Neural cell (in vitro differentiated cells): ENCODE results near the gene SLIT3. TPM values are rescaled to one million over a fixed set of nuclear protein-coding genes. Genes with fewer than 3 reads are reported as not detected.

Source experiments
- H2AFZ ChIP-seq: fragments of 200-600, 300-800 bp; sonication (generic), shearing (Covaris generic); 2 replicates; pipeline ENCODE4 v1.6.0; 2014; ENCODE audit warnings: low read depth, mild to moderate bottlenecking, antibody characterized with exemption, low read length, moderate library complexity
- H3F3A ChIP-seq: fragments of 200-600 bp; shearing (Covaris generic); 2 replicates; pipeline ENCODE4 v1.6.1; 2016; ENCODE audit warnings: mild to moderate bottlenecking, moderate library complexity, mixed read lengths, antibody characterized with exemption, low read length; ENCODE audit not compliant: insufficient read depth, poor library complexity, severe bottlenecking
- H3K27ac ChIP-seq: fragments of 200-600, 300-800 bp; sonication (generic), shearing (Covaris generic); 2 replicates; pipeline ENCODE4 v1.5.1; 2014; ENCODE audit warnings: mild to moderate bottlenecking, low read length, moderate library complexity
- H3K27me3 ChIP-seq: fragments of 300-800, 200-600 bp; sonication (generic), shearing (Covaris generic); 2 replicates; pipeline ENCODE4 v1.6.0; 2014; ENCODE audit warnings: mild to moderate bottlenecking, low read depth, low read length, moderate library complexity; ENCODE audit not compliant: insufficient read depth
- H3K36me3 ChIP-seq: fragments of 300-800, 200-600 bp; sonication (generic), shearing (Covaris generic); 2 replicates; pipeline ENCODE4 v1.5.1; 2014; ENCODE audit warnings: mild to moderate bottlenecking, antibody characterized with exemption, low read length, moderate library complexity; ENCODE audit not compliant: insufficient read depth
- H3K4me2 ChIP-seq: fragments of 300-800, 200-600 bp; sonication (generic), shearing (Covaris generic); 2 replicates; pipeline ENCODE4 v1.6.0; 2014; ENCODE audit warnings: mild to moderate bottlenecking, low read length
- H3K4me3 ChIP-seq: fragments of 300-800, 200-600 bp; sonication (generic), shearing (Covaris generic); 2 replicates; pipeline ENCODE4 v1.5.1; 2014; ENCODE audit warnings: mild to moderate bottlenecking, low read length, moderate library complexity
- H3K79me2 ChIP-seq: fragments of 200-600 bp; shearing (Covaris generic); replicated peaks from 2 replicates; pipeline ENCODE4 v1.6.0; 2014; ENCODE audit warnings: mild to moderate bottlenecking, low read length, moderate library complexity; ENCODE audit not compliant: insufficient read depth
- H3K9ac ChIP-seq: fragments of 300-800, 200-600 bp; sonication (generic), shearing (Covaris generic); 2 replicates; pipeline ENCODE4 v1.6.1; 2016; ENCODE audit warnings: mild to moderate bottlenecking, low read length, mixed read lengths
- H3K9me2 ChIP-seq: fragments of 200-600 bp; shearing (Covaris generic); 2 replicates; pipeline ENCODE4 v1.6.1; 2016; ENCODE audit warnings: mild to moderate bottlenecking, low read length, mixed read lengths; ENCODE audit not compliant: insufficient read depth
- H3K9me3 ChIP-seq: fragments of 200-600, 300-800 bp; sonication (generic), shearing (Covaris generic); 2 replicates; pipeline ENCODE4 v1.6.1; 2016; ENCODE audit warnings: mild to moderate bottlenecking, mixed run types, low read length, moderate library complexity, mixed read lengths
- H4K20me1 ChIP-seq: fragments of 200-600 bp; shearing (Covaris generic); 2 replicates; pipeline ENCODE4 v1.6.1; 2016; ENCODE audit warnings: mild to moderate bottlenecking, mixed run types; ENCODE audit not compliant: insufficient read depth
- CTCF ChIP-seq: fragments of 450-650 bp; IDR thresholded peaks from 2 replicates; pipeline ENCODE4 v1.5.1; 2014; ENCODE audit warnings: antibody characterized with exemption, mild to moderate bottlenecking, moderate library complexity; ENCODE audit not compliant: poor library complexity, severe bottlenecking
- EP300 ChIP-seq: fragments of 450-650 bp; conservative IDR thresholded peaks from 2 replicates; pipeline ENCODE4 v1.6.1; 2014; ENCODE audit warnings: antibody characterized with exemption, mild to moderate bottlenecking, moderate library complexity; ENCODE audit not compliant: poor library complexity, severe bottlenecking
- EZH2 ChIP-seq: fragments of 200-600, 300-800 bp; shearing (Covaris generic), sonication (generic); IDR thresholded peaks from 2 replicates; pipeline ENCODE4 v1.6.1; 2014; ENCODE audit warnings: antibody characterized with exemption, low read length, borderline replicate concordance, mild to moderate bottlenecking; ENCODE audit not compliant: insufficient read depth, poor library complexity, severe bottlenecking
- MXI1 ChIP-seq: fragments of 450-650 bp; conservative IDR thresholded peaks from 2 replicates; pipeline ENCODE4 v1.6.1; 2014; ENCODE audit warnings: antibody characterized with exemption, mild to moderate bottlenecking; ENCODE audit not compliant: poor library complexity, severe bottlenecking
- POLR2AphosphoS5 ChIP-seq: IDR thresholded peaks from 2 replicates; pipeline ENCODE4 v1.6.1; 2012
- RAD21 ChIP-seq: fragments of 450-650 bp; conservative IDR thresholded peaks from 2 replicates; pipeline ENCODE4 v1.6.1; 2014; ENCODE audit warnings: antibody characterized with exemption, mild to moderate bottlenecking, moderate library complexity
- REST ChIP-seq: IDR thresholded peaks from 2 replicates; pipeline ENCODE4 v1.6.1; 2012; ENCODE audit warnings: borderline replicate concordance
- SMC3 ChIP-seq: fragments of 450-650 bp; conservative IDR thresholded peaks from 2 replicates; pipeline ENCODE4 v1.6.1; 2014; ENCODE audit warnings: antibody characterized with exemption, mild to moderate bottlenecking, moderate library complexity; ENCODE audit not compliant: poor library complexity
- TAF1 ChIP-seq: IDR thresholded peaks from 2 replicates; pipeline ENCODE4 v1.6.1; 2012; ENCODE audit warnings: low read depth
- polyA plus RNA-seq: library from polyadenylated mRNA; depleted of rRNA; stranded (reverse); fragments of >200 nt; gene quantifications from 2 replicates; pipeline ENCODE4 v1.2.3, GENCODE V29; 2014

The SLIT3 gene
- polyA plus RNA-seq, 1 donor from 2014 or later: 1.2 TPM

DNA sequence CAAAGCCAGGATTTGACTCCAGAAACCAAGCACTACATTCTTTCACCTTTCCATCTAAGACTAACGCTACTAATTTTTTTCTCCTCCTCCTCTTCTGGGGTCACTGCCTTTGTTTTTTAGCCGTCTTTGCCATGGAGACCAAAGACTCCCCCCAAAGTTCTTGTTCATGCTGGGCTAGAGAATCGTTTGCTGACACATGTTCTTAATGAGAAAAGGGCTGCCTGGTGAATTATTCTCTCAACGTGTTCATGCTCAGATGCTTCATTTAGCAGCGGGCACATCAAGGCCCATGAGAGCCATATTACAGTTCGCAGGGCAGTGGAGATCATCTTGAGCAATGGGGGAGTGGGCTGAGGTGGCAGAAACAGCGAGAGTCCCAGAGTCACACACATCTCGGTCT lies 134.9 kb downstream of the SLIT3 start:
- no peak overlapping the region for H3K4me3 ChIP-seq
- no peak overlapping the region for H3K9ac ChIP-seq

GRCh38 chr5:169165052-169165451 lies 135.9 kb downstream of the SLIT3 start:
- H3K9ac ChIP-seq: no peak overlapping the region
- no peak overlapping the region for H2AFZ ChIP-seq
- TF ChIP-seq SMC3 (no peak), TAF1 (no peak), EZH2 (no peak), RAD21 (no peak), MXI1 (no peak), POLR2AphosphoS5 (no peak), EP300 (no peak), REST (no peak)

More for the DNA sequence above, 134.9 kb downstream of the SLIT3 start:
- Histone ChIP-seq H3K9me3 (no peaks in the 10 kb centered on the region), H3K4me2 (no peak overlapping the region), H4K20me1 (no peaks in the 10 kb centered on the region), H3K79me2 (no peaks in the 10 kb centered on the region), H2AFZ (no peak overlapping the region), H3K36me3 (no peaks in the 10 kb centered on the region), H3K9me2 (no peaks in the 10 kb centered on the region), H3K27ac (no peak overlapping the region), H3F3A (no peaks in the 10 kb centered on the region), H3K27me3 (no peaks in the 10 kb centered on the region)
- TF ChIP-seq MXI1: no peak
- no peak for TF ChIP-seq SMC3
- no peak for TF ChIP-seq TAF1
- no peak for TF ChIP-seq REST
- no peak for TF ChIP-seq POLR2AphosphoS5
- TF ChIP-seq EZH2: no peak
- TF ChIP-seq EP300: no peak
- TF ChIP-seq RAD21: no peak
- no peak for TF ChIP-seq CTCF

More at GRCh38 chr5:169165052-169165451, 135.9 kb downstream of the SLIT3 start:
- Histone ChIP-seq H3F3A (no peaks in the 10 kb centered on the region), H3K36me3 (no peaks in the 10 kb centered on the region), H3K4me2 (no peak overlapping the region), H3K9me3 (no peaks in the 10 kb centered on the region), H3K4me3 (no peak overlapping the region), H3K79me2 (no peaks in the 10 kb centered on the region), H4K20me1 (no peaks in the 10 kb centered on the region), H3K27me3 (no peaks in the 10 kb centered on the region), H3K27ac (no peak overlapping the region), H3K9me2 (no peaks in the 10 kb centered on the region)
